HG03135 (cell line): ENCODE measurements around the gene GLYATL1.
"Not testable (repeated sequence)": the region's sequence is repeated elsewhere in the genome, so short reads cannot be mapped to it uniquely, and the experiment has no call there.

Experiments
- ATAC-seq: cut with Tn5 transposase; IDR thresholded peaks from one replicate; pipeline ENCODE4 v1.9.1; 2021; ENCODE audit warnings: mild to moderate bottlenecking, moderate library complexity; ENCODE audit not compliant: unreplicated experiment

GLYATL1 gene

DNA sequence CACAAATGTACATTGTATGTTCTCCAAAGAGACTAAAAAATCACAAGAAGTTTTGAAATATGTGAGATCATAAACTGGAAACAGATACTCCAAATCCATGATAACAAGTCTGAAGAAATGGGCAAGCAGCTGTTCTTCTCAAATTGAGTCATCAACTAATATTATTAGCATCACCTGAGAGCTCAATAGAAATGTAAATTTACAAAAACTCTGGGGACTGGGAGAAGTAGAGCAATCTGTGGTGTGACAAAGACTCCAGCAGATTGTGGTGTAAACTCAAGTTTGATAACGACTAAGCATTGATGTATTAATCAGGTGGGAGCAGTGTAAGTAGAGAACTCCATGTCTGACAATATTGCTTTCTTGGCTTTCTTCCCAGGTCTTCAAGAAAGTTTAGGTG, 53.2 kb downstream of the GLYATL1 start:
- no peak for ATAC-seq

DNA sequence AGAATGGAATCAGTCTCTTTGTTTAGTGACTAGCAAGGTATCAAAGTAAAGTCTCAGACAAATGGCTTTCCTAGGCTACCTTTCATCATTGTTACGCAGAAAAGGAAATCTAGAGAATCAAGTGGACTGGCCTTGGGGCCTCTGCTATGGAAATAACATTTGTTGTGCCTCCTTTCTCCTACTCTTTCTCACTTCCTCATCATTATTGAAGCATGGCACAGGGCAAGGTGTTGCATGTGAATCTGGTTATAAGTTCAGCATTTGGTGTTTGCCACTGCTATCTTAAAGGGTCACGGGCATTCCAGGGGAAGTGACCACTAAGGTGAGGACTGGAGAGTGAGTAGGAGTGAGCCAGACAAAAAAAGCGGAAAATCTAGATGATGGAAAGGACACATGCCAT, 54.9 kb downstream of the GLYATL1 start:
- ATAC-seq = no peak

- ATAC-seq = no peak
These were observed 59.4 kb downstream of the GLYATL1 start for GRCh38 chr11:58998480-58999290.

GRCh38 chr11:58999291-58999680, 60.0 kb downstream of the GLYATL1 start:
- ATAC-seq = no peak

GRCh38 chr11:59000003-59000402, 60.7 kb downstream of the GLYATL1 start:
- no peak for ATAC-seq

DNA sequence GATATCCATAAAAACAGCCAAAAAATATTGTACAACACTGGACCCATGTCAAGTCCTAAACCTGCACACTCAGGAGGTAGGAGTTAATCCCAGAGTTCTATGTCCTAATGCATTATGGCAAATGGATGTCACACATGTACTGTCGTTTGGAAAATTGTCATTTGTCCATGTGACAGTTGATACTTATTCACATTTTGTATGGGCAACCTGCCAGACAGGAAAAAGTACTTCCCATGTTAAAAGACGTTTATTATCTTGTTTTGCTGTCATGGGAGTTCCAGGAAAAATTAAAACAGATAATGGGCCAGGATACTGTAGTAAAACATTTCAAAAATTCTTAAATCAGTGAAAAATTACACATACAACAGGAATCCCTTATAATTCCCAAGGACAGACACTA, 62.7 kb downstream of the GLYATL1 start:
- not testable (repeated sequence) for ATAC-seq
